Measurements from ENCODE around the gene METTL8.
"Not testable (repeated sequence)": the region's sequence is repeated elsewhere in the genome, so short reads cannot be mapped to it uniquely, and the experiment has no call there.

METTL8 gene

DNA sequence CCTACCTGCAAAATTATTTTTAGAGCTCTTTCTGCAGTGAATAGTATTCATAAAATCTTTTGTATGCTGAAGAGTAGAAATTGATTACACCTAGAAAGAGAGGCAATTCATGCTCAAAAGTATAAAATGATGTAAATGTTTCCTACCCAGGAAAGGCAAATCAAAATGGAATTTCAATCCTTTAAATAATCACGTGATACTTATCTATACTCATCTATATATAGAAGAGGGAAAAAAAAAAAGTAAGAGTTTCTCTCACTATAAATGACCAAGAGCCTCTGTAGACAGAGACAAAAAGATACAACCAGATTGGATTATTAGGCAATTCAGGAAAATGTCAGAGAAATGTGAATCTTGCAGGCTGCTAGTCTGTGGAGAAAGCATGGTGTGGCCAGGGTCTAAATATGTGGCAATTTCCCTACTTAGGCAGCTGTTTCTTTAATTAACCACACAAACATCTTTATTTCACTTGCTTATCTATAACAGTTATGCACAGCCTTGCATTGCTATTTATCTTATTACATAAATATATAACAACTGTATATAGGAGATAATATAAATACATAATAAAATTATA, 39.5 kb downstream of the METTL8 start:
- no peak for DNase-seq

DNA sequence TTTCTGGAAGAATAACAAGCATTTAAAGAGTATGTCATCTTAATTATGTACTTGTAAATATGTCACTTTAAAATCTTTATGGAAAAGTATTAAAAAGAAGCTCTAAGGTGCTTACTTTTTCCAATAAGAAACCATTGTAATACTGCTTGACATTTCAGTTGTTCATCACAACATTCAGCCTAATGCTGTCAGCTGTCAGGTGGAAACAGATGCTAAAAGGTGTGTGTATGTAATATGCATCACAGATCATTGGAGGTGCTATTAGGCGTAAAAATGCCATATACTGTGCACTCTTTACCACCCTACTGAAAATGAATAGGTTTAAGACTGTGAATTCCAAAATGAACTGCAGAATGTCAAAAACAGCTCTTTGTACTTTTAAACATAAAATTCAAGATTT, 40.3 kb downstream of the METTL8 start:
- DNase-seq, result no peak

DNA sequence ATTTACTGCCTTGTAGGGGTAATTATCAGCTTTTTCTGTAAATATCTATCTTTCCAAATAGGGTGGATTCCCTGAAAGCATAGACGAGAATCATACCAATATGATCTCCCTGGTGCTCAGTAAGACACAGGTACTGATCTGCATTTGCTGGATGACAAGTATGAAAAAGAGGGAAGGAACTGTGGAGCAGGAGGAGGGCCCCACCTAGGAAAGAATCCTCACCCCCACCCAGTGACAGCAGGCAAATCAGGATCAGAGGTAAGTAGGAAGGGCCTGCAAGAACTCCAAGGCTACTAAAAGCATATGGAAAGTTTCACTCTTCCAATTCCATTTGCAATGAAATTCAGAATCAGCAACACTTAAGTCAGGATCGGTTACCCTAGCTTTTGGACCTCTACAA, 42.3 kb downstream of the METTL8 start:
- no peak for DNase-seq

DNA sequence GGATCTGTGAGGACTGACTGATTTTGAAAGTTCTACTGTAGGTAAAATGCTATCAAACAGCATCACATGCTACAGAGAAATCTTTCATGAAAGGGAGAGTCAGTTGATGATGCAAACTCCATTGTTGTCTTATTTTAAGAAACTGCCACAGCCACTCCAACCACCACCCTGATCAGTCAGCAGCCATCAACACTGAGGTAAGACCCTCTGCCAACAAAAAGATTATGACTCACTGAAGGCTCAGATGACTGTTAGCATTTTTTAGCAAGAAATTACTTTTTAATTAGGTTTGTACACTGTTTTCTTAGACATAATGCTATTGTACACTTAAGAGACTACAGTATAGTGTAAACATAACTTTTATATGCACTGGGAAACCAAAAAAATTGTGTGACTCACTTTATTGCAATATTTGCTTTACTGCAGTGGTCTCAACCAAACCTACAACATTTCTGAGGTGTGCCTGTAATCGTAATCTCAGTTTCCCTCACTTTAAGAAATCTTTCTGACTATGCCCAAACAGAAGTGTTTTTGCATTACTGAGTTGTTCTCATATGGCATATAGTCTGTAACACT, 42.8 kb downstream of the METTL8 start:
- DNase-seq, result no peak

- DNase-seq, result no peak
Measured at GRCh38 chr2:171389780-171390179, 44.0 kb downstream of the METTL8 start.

DNA sequence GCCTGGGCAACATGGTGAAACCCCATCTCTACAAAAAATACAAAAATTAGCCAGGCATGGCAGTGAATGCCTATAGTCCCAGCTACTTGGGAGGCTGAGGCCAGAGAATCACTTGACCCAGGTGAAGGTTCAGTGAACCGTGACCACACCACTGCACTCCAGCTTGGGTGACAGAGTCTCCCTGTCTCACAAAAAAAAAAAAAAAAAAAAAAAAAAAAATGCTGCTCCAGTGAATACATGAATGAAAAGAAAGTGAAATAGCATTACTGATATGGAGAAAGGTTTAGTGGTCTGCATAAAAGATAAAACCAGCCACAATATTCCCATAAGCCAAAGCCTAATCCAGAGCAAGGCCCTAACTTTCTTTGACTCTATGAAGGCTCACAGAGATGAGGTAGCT, 44.5 kb downstream of the METTL8 start:
- DNase-seq, result no peak

DNA sequence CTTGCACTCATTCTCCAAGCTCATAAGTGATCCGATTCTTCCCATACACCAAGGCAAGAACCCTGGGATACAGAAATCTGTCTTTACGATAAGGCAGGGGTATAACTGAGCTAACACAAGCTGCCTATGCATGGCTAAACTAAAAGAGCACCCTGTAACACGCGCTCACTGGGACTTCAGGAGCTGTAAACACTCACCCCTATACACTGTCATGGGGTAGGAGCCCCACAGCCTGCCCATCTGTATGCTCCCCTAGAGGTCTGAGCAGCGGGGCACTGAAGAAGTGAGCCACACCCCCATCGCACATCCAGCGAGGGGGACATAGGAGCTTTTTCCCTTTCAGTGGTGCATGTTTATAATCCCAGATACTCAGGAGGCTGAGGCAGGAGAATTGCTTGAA, 46.7 kb downstream of the METTL8 start:
- no peak for DNase-seq

DNA sequence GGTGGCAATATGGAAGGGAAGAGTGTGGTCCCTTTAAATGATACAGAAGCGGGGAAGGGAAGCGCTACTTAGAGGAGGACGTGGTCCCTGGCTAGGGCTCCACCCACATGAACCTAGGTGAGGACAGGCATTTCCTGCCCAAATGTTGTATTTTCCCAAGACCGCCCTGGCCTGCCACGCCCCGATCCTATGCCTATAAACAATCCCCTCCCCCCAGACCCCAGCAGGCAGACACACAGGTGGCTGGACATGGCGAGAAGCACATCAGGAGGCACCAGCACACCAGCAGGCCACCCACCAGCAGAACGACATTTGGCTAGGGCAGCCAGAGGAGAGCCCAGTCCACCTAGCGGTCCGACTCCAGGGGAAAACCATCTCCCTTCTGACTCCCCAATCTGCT, 47.2 kb downstream of the METTL8 start:
- DNase-seq, result no peak

DNA sequence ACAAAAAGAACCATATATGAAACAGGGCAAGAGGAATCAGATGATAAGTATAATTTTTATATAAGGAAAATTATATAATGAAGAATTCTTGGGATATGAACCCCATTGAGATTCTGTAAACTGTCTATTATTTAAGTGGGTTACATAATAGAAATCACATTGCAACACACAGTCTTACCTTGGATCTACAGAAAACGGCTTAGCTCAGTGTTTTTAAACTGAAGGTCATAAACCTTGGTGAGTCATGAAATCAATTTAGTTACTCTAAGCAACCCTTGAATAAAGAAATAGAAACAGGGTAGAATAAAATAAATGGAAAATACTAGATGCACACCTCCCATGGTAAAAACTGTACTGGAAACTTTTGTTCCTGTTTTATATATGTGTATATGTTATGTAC, 50.7 kb downstream of the METTL8 start:
- no peak for DNase-seq

DNA sequence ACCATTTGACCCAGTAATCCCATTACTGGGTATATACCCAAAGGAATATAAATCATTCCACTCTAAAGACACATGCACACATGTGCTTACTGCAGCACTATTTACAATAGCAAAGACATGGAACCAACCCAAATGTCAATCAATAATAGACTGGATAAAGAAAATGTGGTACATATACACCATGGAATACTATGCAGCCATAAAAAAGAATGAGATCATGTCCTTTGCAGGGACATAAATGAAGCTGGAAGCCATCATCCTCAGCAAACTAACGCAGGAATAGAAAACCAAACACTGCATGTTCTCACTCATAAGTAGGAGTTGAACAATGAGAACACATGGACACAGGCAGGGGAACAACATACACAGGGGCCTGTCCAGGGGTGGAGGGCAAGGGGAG, 51.6 kb downstream of the METTL8 start:
- DNase-seq, result not testable (repeated sequence)

DNA sequence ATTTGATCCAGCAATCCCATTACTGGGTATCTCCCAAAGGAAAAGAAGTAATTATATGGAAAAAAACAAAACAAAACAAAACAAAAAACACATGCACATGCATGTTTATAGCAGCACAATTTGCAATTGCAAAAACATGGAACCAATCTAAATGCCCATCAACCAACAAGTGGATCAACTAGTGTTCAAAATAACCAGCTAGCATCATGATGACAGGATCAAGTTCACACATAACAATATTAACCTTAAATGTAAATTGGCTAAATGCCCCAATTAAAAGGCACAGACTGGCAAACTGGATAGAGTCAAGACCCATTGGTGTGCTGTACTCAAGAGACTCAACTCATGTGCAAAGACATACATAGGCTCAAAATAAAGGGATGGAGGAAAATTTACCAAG, 55.9 kb downstream of the METTL8 start:
- DNase-seq, result not testable (repeated sequence)

DNA sequence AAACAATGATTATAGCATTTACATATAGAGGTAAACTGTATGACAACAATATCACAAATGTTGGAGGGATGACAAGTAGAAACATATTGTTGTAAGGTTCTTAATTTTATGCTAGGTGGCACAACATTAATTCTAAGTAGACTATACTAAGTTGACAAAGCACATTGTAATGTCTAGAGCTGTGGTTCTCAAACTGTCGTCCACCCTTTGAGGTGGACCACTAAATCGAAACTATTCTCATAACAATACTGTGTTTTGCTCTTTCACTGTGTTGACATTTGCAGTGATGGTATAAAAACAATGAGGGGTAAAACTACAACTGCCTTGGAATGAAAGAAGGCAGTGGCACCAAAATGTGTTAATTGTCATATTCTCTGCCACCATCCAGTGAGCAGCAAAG, 66.1 kb downstream of the METTL8 start:
- DNase-seq, result no peak

DNA sequence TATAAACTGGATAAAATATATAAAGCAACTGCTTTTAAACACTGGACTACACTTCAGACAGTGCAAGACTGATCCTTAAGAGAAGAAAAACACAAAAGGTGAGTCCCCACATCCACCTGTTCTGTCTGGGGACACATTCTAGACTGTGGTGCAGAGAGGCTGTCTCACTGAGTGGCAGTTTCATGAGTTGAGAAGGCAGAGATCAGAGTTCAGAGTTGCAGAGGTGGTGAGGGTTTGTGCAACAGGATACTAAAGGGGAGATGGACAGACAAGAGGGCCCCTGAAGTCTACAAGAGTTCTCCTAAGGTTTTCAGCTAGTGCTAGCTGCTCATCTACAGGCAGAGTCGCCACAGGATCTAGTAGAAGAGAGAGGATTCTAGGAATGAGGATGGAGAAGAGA, 68.0 kb downstream of the METTL8 start:
- DNase-seq, result no peak

- no peak for DNase-seq
Measured at GRCh38 chr2:171365232-171365631, 68.6 kb downstream of the METTL8 start.

DNA sequence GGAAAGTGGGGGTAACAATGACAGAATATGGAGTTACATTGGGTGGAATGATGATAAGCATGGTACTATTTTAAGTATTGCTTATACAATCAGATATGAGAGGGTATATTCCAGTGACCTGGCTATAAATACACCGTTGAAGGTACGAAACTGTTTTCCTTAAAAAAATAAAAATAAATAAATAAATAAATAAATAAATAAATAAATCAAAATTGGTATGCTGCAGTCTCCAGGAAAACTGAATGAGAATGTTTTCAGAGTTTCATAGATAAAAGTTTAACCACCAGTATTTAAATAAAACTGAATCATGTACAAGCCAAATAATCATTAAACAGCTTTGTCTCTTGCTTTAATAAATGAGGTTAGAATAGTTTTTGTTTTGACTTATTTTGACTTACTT, 71.4 kb downstream of the METTL8 start:
- DNase-seq, result no peak

DNA sequence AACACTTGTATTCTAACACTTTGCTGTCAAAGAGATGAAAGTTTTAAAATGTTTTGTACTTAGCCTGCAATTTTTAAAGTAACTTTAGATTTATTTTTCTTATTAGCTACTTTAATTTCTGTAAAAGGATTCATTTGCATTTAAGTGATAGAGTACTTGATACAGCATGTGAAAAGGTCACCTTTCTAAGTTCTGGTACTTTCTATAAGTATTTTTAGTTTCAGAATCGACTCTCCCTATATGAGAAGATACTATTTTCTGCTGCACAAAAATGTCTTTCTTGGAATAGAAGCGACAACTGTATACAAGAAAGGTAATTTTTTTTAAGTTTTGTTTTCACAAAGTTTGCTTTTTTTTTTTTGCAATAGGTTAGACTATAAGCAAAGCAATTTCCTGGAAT, 72.9 kb downstream of the METTL8 start:
- DNase-seq, result no peak

GRCh38 chr2:171353746-171354145, 80.0 kb downstream of the METTL8 start:
- DNase-seq, result not testable (repeated sequence)

GRCh38 chr2:171348056-171348455, 85.7 kb downstream of the METTL8 start:
- DNase-seq, result no peak

DNA sequence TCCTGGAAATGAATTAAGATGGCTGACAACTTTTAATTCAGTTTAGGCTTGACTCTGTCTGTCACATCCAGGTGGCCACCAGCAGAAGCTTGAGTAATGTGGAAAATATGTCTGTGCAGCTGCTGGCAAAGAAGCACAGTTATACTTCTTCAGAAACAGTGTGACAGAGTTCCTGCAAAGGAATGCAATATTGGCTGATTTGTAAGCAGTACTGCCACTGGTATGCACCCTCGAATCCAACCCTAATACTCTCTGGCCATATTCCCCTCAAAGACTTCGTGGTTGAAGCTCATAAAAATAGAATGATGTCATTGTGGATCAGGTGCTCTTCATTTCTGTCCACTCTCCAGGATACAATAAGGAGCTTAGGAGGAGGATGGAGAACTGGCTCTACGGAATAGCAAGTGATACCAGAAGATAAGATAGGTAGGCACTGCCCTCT, 86.2 kb downstream of the METTL8 start:
- no peak for DNase-seq

DNA sequence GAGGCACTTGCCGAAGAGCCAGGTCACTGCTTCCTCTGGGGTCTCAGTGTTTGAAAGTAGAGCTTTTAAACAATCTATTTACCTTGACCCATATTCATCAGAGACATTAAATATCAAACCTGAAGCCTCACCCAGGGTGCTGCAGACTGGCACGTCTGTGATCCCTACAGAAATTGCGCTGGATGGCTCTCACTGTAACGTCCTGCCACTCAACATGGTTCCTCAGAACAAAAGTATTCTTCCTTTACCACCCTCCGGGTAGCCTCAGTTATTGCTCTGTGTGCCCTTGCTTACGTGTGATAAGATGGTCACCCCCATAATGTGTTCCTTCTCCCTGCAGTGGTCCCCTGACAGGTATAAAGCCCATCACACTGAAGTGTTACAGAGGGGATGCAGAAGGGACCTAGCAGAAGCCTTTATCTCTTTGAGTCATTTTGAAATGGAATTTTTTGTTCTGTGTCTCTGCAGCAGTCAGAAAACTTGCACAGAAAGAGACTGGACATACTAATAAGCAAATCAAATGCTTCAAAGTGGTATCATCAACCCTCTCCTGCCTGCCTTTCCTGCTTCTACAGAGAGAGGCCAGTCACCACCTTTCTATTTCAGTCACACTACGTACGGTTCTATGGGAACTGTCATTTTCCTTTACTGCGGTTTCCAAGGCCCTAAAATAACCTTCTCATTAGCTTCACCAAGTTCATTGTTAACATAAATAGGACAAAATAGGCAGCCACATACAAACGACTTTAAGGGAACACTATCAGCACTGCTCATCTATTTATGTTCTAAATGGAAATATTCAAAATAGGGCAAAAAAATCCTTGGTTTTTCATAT, 86.8 kb downstream of the METTL8 start:
- DNase-seq, result no peak

DNA sequence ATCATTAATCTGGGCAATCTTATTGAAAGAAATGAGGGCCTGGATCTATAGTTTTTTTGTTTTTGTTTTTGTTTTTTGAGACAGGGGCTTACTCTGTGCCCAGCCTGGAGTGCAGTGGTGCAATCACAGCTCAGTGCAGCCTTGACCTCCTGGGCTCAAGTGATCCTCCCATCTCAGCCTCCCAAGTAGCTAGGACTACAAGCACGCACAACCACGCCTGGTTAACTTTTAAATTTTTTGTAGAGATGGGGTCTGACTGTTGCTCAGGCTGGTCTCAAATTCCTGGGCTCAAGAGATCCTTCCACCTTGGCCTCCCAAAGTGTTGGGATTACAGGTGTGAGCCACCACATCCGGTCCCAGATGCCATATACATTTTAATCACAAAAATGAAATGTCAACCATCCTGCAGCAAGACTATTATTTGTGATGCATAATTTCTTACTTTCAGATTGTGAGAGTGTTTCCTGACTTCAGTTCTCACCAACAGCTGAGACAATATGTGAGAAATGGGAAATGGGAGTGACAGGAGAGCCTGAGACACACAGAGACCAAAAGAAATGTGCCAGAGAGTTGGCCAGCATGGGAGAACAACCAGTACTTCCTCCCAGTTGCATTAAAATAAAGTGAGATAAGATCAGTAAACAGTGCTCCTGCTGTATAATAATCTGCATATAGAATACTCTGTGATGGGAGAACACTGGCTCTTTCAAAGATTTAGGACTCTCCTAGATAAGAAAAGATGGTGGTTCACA, 87.6 kb downstream of the METTL8 start:
- no peak for DNase-seq

DNA sequence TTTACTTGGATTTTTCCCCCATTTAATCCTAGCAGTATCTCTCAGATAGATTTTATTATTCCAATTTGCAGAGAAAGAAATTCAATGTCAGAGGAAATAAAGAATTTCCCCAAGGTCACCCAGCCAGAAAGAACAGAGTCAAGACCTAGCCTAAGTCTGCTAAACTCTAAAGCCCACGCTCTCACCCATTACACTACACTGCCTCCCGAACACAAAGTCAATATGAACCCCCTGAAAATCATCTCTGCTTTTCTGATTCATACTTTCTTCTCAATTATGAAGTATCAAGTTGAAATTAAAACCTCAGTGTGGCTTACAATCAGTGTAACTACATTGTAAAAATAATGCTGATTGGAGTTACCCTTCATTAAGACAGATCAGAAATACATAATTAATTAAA, 89.6 kb downstream of the METTL8 start:
- DNase-seq, result no peak

- no peak for DNase-seq
Measured at GRCh38 chr2:171342067-171342413, 91.8 kb downstream of the METTL8 start.
